Measurements from ENCODE around the gene SLC2A9.

DNA sequence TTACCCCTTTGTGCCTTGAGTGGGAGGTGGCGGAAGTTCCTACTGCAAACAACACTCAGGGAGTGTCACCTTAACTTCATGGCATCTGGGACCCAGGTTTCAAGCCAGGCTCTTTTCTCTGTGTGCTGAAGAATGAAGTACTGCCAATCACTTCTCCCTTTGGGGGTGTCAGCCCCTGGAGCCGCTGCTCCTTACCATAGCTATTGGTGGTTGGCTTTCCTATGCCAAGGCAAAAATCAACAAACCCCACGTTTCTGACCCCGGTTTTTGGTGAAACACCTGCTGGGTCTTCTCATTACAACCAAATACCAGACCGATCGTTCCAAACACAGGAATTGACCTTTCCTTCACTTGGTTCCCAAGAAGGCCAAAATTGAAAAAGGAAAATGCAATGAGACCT lies 19.7 kb upstream of the SLC2A9 start:
- TF ChIP-seq EZH2 (IDR thresholded peaks at IDR 0.05; ENCODE audit: borderline replicate concordance, low read depth, low read length, severe bottlenecking) (no peak), POLR2A (IDR thresholded peaks at IDR 0.05; ENCODE audit: low read depth, low read length) (no peak)
- TF ChIP-seq, protein P1, sequence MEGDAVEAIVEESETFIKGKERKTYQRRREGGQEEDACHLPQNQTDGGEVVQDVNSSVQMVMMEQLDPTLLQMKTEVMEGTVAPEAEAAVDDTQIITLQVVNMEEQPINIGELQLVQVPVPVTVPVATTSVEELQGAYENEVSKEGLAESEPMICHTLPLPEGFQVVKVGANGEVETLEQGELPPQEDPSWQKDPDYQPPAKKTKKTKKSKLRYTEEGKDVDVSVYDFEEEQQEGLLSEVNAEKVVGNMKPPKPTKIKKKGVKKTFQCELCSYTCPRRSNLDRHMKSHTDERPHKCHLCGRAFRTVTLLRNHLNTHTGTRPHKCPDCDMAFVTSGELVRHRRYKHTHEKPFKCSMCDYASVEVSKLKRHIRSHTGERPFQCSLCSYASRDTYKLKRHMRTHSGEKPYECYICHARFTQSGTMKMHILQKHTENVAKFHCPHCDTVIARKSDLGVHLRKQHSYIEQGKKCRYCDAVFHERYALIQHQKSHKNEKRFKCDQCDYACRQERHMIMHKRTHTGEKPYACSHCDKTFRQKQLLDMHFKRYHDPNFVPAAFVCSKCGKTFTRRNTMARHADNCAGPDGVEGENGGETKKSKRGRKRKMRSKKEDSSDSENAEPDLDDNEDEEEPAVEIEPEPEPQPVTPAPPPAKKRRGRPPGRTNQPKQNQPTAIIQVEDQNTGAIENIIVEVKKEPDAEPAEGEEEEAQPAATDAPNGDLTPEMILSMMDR (IDR thresholded peaks at IDR 0.05; ENCODE audit: extremely low read depth in 1 of 2, insufficient read depth in 1 of 2, low read depth in 1 of 2, low read length in 2 of 2) = no peak
